ENCODE measurements around the gene SAMD4A. TPM values are rescaled to one million over a fixed set of nuclear protein-coding genes. Genes with fewer than 3 reads are reported as not detected.

SAMD4A gene
- total and polyA plus RNA-seq, 8 donors, result 2.5 to 67.4 (median 15.9) TPM

- Histone ChIP-seq H3K9me3 (no peaks in the 10 kb centered on the region), H3K36me3 (no peaks in the 10 kb centered on the region), H3K27ac (no peak overlapping the region), H3K27me3 (peaks cover 0 to 7% (median 7%) of the 10 kb centered on the region in 3 donors), H3K4me3 (no peak overlapping the region), H3K4me1 (peaks cover 4 to 7% (median 7%) of the 10 kb centered on the region in 4 donors)
- DNase-seq, result no peak
- intact Hi-C loops (cut with DNase I; ENCODE audit: low total_unique reads), result no loop called here
- TF ChIP-seq EP300 (IDR thresholded peaks at IDR 0.05) (no peak), POLR2A (IDR thresholded peaks at IDR 0.05) (no peak), POLR2AphosphoS5 (IDR thresholded peaks at IDR 0.05) (no peak), CTCF (IDR thresholded peaks at IDR 0.05) (no peak)
- 64 to 76% (median 70%) methylated on average over 8 of the region's 8 CpGs for WGBS, 5 donors
These were observed 241.6 kb downstream of the SAMD4A start for GRCh38 chr14:54808326-54809161.

GRCh38 chr14:54809767-54810166 lies 242.8 kb downstream of the SAMD4A start:
- Histone ChIP-seq H3K27ac (no peak overlapping the region), H3K27me3 (peaks cover 0 to 7% (median 6%) of the 10 kb centered on the region in 3 donors), H3K9me3 (no peaks in the 10 kb centered on the region), H3K36me3 (no peaks in the 10 kb centered on the region), H3K4me1 (peaks cover 4 to 7% (median 7%) of the 10 kb centered on the region in 4 donors), H3K4me3 (no peak overlapping the region)
- TF ChIP-seq CTCF (IDR thresholded peaks at IDR 0.05), result no peak
- no peak for TF ChIP-seq POLR2AphosphoS5 (IDR thresholded peaks at IDR 0.05)
- TF ChIP-seq POLR2A (IDR thresholded peaks at IDR 0.05), result no peak
- TF ChIP-seq EP300 (IDR thresholded peaks at IDR 0.05), result no peak
- WGBS, 5 donors, result 85 to 92% (median 91%) methylated on average over 8 of the region's 8 CpGs
- no peak for DNase-seq
- intact Hi-C loops (cut with DNase I; ENCODE audit: low total_unique reads), result no loop called here

- Histone ChIP-seq H3K27me3 (no peaks in the 10 kb centered on the region), H3K4me1 (no peaks in the 10 kb centered on the region), H3K27ac (no peak overlapping the region), H3K4me3 (no peak overlapping the region), H3K36me3 (no peaks in the 10 kb centered on the region), H3K9me3 (no peaks in the 10 kb centered on the region)
- WGBS, 5 donors, result 77 to 85% (median 81%) methylated on average over 6 of the region's 6 CpGs
- DNase-seq, result no peak
- intact Hi-C loops (cut with DNase I; ENCODE audit: low total_unique reads), result no loop called here
- TF ChIP-seq POLR2AphosphoS5 (IDR thresholded peaks at IDR 0.05) (no peak), EP300 (IDR thresholded peaks at IDR 0.05) (no peak), POLR2A (IDR thresholded peaks at IDR 0.05) (no peak), CTCF (IDR thresholded peaks at IDR 0.05) (no peak)
These were observed 245.7 kb downstream of the SAMD4A start for GRCh38 chr14:54812617-54813016.

- Histone ChIP-seq H3K36me3 (no peaks in the 10 kb centered on the region), H3K27me3 (no peaks in the 10 kb centered on the region), H3K4me1 (no peaks in the 10 kb centered on the region), H3K4me3 (no peak overlapping the region), H3K27ac (no peak overlapping the region), H3K9me3 (no peaks in the 10 kb centered on the region)
- TF ChIP-seq EP300 (IDR thresholded peaks at IDR 0.05) (no peak), POLR2AphosphoS5 (IDR thresholded peaks at IDR 0.05) (no peak), CTCF (IDR thresholded peaks at IDR 0.05) (no peak), POLR2A (IDR thresholded peaks at IDR 0.05) (no peak)
- DNase-seq, result no peak
- intact Hi-C loops (cut with DNase I; ENCODE audit: low total_unique reads), result no loop called here
- WGBS, 5 donors, result 87 to 95% (median 92%) methylated on average over 2 of the region's 2 CpGs
These were observed 246.2 kb downstream of the SAMD4A start for GRCh38 chr14:54813081-54813480.

Measured in stomach (tissue), 9 donors.